Keratinocyte (primary cell): ENCODE data around the gene FGF18. TPM values are rescaled to one million over a fixed set of nuclear protein-coding genes. Genes with fewer than 3 reads are reported as not detected.

ENCODE experiments used
- DNase-seq: peaks from one replicate; pipeline ENCODE4 v3.0.0-alpha.2; 2011; ENCODE audit warnings: low read depth, missing footprints, low spot score
- FAIRE-seq: peaks from 2 replicates; lab custom pipeline; 2011; peaks lifted over from hg19 to GRCh38; lab: Jason Lieb, UNC
- H2AFZ ChIP-seq: 2 replicates; pipeline ENCODE4 v1.6.0; 2012; ENCODE audit warnings: low read length, control low read depth, inconsistent platforms; ENCODE audit not compliant: control insufficient read depth
- H3K27ac ChIP-seq: 2 replicates; pipeline ENCODE4 v1.5.1; 2011; ENCODE audit warnings: low read length; ENCODE audit not compliant: control insufficient read depth, insufficient read depth
- H3K27me3 ChIP-seq: 3 replicates; pipeline ENCODE4 v1.6.0; 2011; ENCODE audit warnings: low read length; ENCODE audit not compliant: control insufficient read depth, insufficient read depth; ENCODE audit errors: extremely low read depth
- H3K36me3 ChIP-seq, 2 experiments: 2 replicates in 1 of 2; 3 replicates in 1 of 2; pipeline ENCODE4 v1.5.1; 2011; ENCODE audit warnings: low read length in 2 of 2, mild to moderate bottlenecking in 1 of 2; ENCODE audit not compliant: control insufficient read depth in 2 of 2, insufficient read depth in 2 of 2; ENCODE audit errors: extremely low read depth in 1 of 2
- H3K4me1 ChIP-seq: 3 replicates; pipeline ENCODE4 v1.5.1; 2011; ENCODE audit warnings: low read length; ENCODE audit not compliant: control insufficient read depth, insufficient read depth; ENCODE audit errors: extremely low read depth
- H3K4me2 ChIP-seq: 3 replicates; pipeline ENCODE4 v1.6.0; 2011; ENCODE audit warnings: low read depth, low read length; ENCODE audit not compliant: control insufficient read depth, insufficient read depth; ENCODE audit errors: extremely low read depth
- H3K4me3 ChIP-seq, 3 experiments: fragments of 200-600 bp in 1 of 3; sonication (generic) in 1 of 3; 2 replicates in 2 of 3; 3 replicates in 1 of 3; pipeline ENCODE4 v1.5.1; 2011 to 2016; ENCODE audit warnings: low read length in 3 of 3, mild to moderate bottlenecking in 3 of 3, control low read depth in 2 of 3, inconsistent platforms in 1 of 3, low read depth in 1 of 3, mixed read lengths in 1 of 3, mixed run types in 1 of 3, moderate library complexity in 1 of 3; ENCODE audit not compliant: control insufficient read depth in 2 of 3, insufficient read depth in 2 of 3; ENCODE audit errors: extremely low read depth in 1 of 3
- H3K79me2 ChIP-seq: 2 replicates; pipeline ENCODE4 v1.6.0; 2012; ENCODE audit warnings: low read length; ENCODE audit not compliant: control insufficient read depth, insufficient read depth
- H3K9ac ChIP-seq: 3 replicates; pipeline ENCODE4 v1.6.0; 2011; ENCODE audit warnings: low read length; ENCODE audit not compliant: control insufficient read depth, insufficient read depth; ENCODE audit errors: extremely low read depth
- H3K9me1 ChIP-seq: 3 replicates; pipeline ENCODE4 v1.6.0; 2011; ENCODE audit warnings: low read length; ENCODE audit not compliant: control insufficient read depth, insufficient read depth; ENCODE audit errors: extremely low read depth
- H3K9me3 ChIP-seq: 2 replicates; pipeline ENCODE4 v1.5.1; 2012; ENCODE audit warnings: low read depth, low read length; ENCODE audit not compliant: control insufficient read depth
- H4K20me1 ChIP-seq: 3 replicates; pipeline ENCODE4 v1.6.0; 2011; ENCODE audit warnings: low read length; ENCODE audit not compliant: control insufficient read depth, insufficient read depth; ENCODE audit errors: extremely low read depth
- EZH2 ChIP-seq: IDR thresholded peaks from one replicate; pipeline ENCODE4 v1.6.1; 2012; ENCODE audit warnings: inconsistent platforms, mild to moderate bottlenecking, low read length, moderate library complexity
- dilution Hi-C: fragments of 300-500 bp; cut with MboI; formaldehyde crosslinking; loops from one replicate; pipeline ENCODE4 v1.7.0; 2020; ENCODE audit warnings: low sequenced_read_pairs; ENCODE audit not compliant: extremely low pct_ligation_motif_present
- polyA plus RNA-seq, 5 experiments: library from polyadenylated mRNA; depleted of rRNA in 3 of 5; stranded (reverse) in 3 of 5; stranded (forward) in 1 of 5; unstranded in 1 of 5; fragments of >200 nt; gene quantifications; 1 replicate in 1 of 5; 2 replicates in 3 of 5; 3 replicates in 1 of 5; pipeline versions ENCODE4 v1.2.1 to v1.2.3, GENCODE V29; 2011 to 2012; ENCODE audit warnings: missing spikeins in 2 of 5, low read depth in 1 of 5, low replicate concordance in 1 of 5
- TF ChIP-seq, protein P1 (sequence below), 3 experiments: IDR thresholded peaks in 1 of 3; conservative IDR thresholded peaks in 1 of 3; optimal IDR thresholded peaks in 1 of 3; 2 replicates in 2 of 3; 3 replicates in 1 of 3; pipeline versions ENCODE3 to v1.5.1; 2011; ENCODE audit warnings: low read length in 3 of 3, mild to moderate bottlenecking in 3 of 3, moderate library complexity in 2 of 3, control low read depth in 1 of 3, inconsistent platforms in 1 of 3; ENCODE audit not compliant: insufficient read depth in 2 of 3; ENCODE audit errors: extremely low read depth in 1 of 3

FGF18 gene
- polyA plus RNA-seq, 1 donor (not counting 4 experiments of a cell fraction or from before 2014, with no cell fraction given), result 0.05 TPM

DNA sequence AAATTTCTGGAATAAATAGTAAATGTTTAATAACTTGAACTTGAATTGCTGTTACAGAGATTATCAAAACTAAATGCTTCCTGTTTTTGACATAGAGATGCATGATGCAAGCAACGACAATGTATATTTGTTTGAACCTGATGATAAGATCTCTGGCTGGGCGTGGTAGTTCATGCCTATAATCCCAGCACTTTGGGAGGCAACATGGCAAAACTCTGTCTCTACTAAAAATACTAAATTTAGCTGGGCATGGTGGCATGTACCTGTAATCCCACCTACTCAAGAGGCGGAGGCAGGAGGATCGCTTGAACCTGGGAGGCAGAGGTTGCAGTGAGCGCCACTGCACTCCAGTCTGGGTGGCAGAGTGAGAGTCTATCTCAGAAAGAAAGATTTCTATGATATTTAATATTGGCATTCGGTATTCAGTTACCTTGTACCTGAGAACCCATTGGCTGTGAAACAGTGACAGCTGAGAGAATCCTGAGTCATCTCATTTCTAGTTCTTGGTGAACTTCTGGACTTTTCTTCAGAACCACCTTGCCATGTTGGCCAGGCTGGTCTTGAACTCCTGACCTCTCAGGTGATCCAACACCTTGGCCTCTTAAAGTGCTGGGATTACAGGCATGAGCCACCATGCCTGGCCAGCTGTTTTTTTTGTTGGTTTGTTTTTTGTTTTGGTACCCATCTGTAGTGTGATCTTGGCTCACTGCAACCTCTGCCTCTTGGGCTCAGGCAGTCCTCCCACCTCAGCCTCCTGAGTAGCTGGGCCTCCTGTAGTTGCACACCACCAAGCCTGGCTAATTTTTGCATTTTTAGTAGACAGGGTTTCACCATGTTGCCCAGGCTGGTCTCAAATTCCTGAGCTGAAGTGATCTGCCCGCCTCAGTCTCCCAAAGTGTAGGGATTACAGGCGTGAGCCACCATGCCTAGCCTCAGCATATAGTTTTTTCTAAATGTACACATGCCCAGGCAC is 10.0 kb upstream of the FGF18 start:
- Histone ChIP-seq H3K4me1 (no peaks in the 10 kb centered on the region), H3K79me2 (peaks cover 46% of the 10 kb centered on the region)

DNA sequence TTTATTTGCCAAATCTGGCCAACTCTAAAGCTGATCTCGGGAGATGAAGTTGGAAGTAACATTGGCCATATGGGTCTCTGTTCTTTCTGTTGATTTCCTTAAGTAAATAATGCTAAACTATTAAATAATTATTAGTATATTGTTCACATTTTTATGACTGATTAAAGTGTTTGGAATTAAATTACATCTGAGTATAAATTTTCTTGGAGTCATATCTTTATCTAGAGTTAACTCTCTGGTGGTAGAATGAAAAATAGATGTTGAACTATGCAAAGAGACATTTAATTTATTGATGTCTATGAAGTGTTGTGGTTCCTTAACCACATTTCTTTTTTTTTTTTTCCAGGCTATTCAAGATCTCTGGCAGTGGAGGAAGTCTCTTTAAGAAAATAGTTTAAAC is 9.3 kb upstream of the FGF18 start:
- Histone ChIP-seq H3K9me1 (no peaks in the 10 kb centered on the region), H2AFZ (no peak overlapping the region), H3K27me3 (no peaks in the 10 kb centered on the region), H3K4me3 (no peak overlapping the region), H3K9ac (no peak overlapping the region), H3K27ac (no peak overlapping the region), H3K4me1 (no peaks in the 10 kb centered on the region), H3K36me3 (peaks cover 23 to 43% of the 10 kb centered on the region in 2 experiments), H3K79me2 (peaks cover 42% of the 10 kb centered on the region), H4K20me1 (peaks cover 45% of the 10 kb centered on the region), H3K9me3 (no peaks in the 10 kb centered on the region), H3K4me2 (no peak overlapping the region)
- FAIRE-seq (no peak), DNase-seq (no peak)
- TF ChIP-seq EZH2, result no peak
- TF ChIP-seq, protein P1, sequence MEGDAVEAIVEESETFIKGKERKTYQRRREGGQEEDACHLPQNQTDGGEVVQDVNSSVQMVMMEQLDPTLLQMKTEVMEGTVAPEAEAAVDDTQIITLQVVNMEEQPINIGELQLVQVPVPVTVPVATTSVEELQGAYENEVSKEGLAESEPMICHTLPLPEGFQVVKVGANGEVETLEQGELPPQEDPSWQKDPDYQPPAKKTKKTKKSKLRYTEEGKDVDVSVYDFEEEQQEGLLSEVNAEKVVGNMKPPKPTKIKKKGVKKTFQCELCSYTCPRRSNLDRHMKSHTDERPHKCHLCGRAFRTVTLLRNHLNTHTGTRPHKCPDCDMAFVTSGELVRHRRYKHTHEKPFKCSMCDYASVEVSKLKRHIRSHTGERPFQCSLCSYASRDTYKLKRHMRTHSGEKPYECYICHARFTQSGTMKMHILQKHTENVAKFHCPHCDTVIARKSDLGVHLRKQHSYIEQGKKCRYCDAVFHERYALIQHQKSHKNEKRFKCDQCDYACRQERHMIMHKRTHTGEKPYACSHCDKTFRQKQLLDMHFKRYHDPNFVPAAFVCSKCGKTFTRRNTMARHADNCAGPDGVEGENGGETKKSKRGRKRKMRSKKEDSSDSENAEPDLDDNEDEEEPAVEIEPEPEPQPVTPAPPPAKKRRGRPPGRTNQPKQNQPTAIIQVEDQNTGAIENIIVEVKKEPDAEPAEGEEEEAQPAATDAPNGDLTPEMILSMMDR (optimal IDR thresholded peaks at IDR 0.05 in 1 of 3, IDR thresholded peaks at IDR 0.05 in 1 of 3, conservative IDR thresholded peaks at IDR 0.05 in 1 of 3; ENCODE audit: extremely low read depth in 1 of 3, insufficient read depth in 2 of 3, low read length in 3 of 3), result no peak
- dilution Hi-C loops, result no loop called here

More for the DNA sequence above, 10.0 kb upstream of the FGF18 start:
- no peak for FAIRE-seq
- peaks cover 26 to 43% of the 10 kb centered on the region in 2 experiments for H3K36me3 ChIP-seq
- dilution Hi-C loops, result no loop called here
- no peak overlapping the region for H2AFZ ChIP-seq
- H4K20me1 ChIP-seq, result peaks cover 45% of the 10 kb centered on the region
- H3K9me3 ChIP-seq, result no peaks in the 10 kb centered on the region
- H3K27ac ChIP-seq, result no peak overlapping the region
- DNase-seq, result no peak
- no peak for TF ChIP-seq EZH2
- TF ChIP-seq, protein P1 (optimal IDR thresholded peaks at IDR 0.05 in 1 of 3, IDR thresholded peaks at IDR 0.05 in 1 of 3, conservative IDR thresholded peaks at IDR 0.05 in 1 of 3; ENCODE audit: extremely low read depth in 1 of 3, insufficient read depth in 2 of 3, low read length in 3 of 3), result no peak
- no peak overlapping the region for H3K4me3 ChIP-seq
- no peaks in the 10 kb centered on the region for H3K9me1 ChIP-seq
- H3K4me2 ChIP-seq, result no peak overlapping the region
- no peaks in the 10 kb centered on the region for H3K27me3 ChIP-seq
- no peak overlapping the region for H3K9ac ChIP-seq
